Hepatocyte (in vitro differentiated cells): ENCODE results near the gene LRFN4. TPM values are rescaled to one million over a fixed set of nuclear protein-coding genes. Genes with fewer than 3 reads are reported as not detected.

ENCODE experiments used
- DNase-seq: peaks from one replicate; pipeline ENCODE4 v3.0.0-alpha.2; 2016; ENCODE audit warnings: low spot score
- H2AFZ ChIP-seq: fragments of 200-600 bp; sonication (generic); 2 replicates; pipeline ENCODE4 v1.6.0; 2016; ENCODE audit warnings: antibody characterized with exemption, mild to moderate bottlenecking
- H3K27ac ChIP-seq: fragments of 200-600 bp; sonication (generic); 2 replicates; pipeline ENCODE4 v1.5.1; 2016; ENCODE audit warnings: mild to moderate bottlenecking
- H3K27me3 ChIP-seq: fragments of 200-600 bp; sonication (generic); 2 replicates; pipeline ENCODE4 v1.6.1; 2016
- H3K36me3 ChIP-seq: fragments of 200-600 bp; sonication (generic); replicated peaks from 2 replicates; pipeline ENCODE4 v1.5.1; 2016; ENCODE audit warnings: low read depth; ENCODE audit not compliant: insufficient read depth
- H3K4me1 ChIP-seq: fragments of 200-600 bp; sonication (generic); 2 replicates; pipeline ENCODE4 v1.5.1; 2016; ENCODE audit warnings: mild to moderate bottlenecking, moderate library complexity; ENCODE audit not compliant: insufficient read depth
- H3K4me2 ChIP-seq: fragments of 200-600 bp; sonication (generic); 2 replicates; pipeline ENCODE4 v1.6.0; 2016
- H3K4me3 ChIP-seq: fragments of 200-600 bp; sonication (generic); 2 replicates; pipeline ENCODE4 v1.5.1; 2016; ENCODE audit warnings: mild to moderate bottlenecking
- H3K79me2 ChIP-seq: fragments of 200-600 bp; sonication (generic); 2 replicates; pipeline ENCODE4 v1.6.0; 2017; ENCODE audit warnings: mild to moderate bottlenecking
- H3K9me2 ChIP-seq: fragments of 200-600 bp; sonication (generic); replicated peaks from 2 replicates; pipeline ENCODE4 v1.6.0; 2017; ENCODE audit warnings: mild to moderate bottlenecking; ENCODE audit not compliant: insufficient read depth
- H3K9me3 ChIP-seq: fragments of 200-600 bp; sonication (generic); 2 replicates; pipeline ENCODE4 v1.5.1; 2016; ENCODE audit warnings: low read depth, mild to moderate bottlenecking
- H4K20me1 ChIP-seq: fragments of 200-600 bp; sonication (generic); 2 replicates; pipeline ENCODE4 v1.6.0; 2016; ENCODE audit warnings: mild to moderate bottlenecking; ENCODE audit not compliant: insufficient read depth, poor library complexity, severe bottlenecking
- CTCF ChIP-seq: fragments of 200-600 bp; sonication (generic); IDR thresholded peaks from 2 replicates; pipeline ENCODE4 v1.5.1; 2016; ENCODE audit warnings: antibody characterized with exemption, mild to moderate bottlenecking; ENCODE audit not compliant: poor library complexity
- EZH2 ChIP-seq: fragments of 200-600 bp; sonication (generic); IDR thresholded peaks from 2 replicates; pipeline ENCODE4 v1.6.1; 2016; ENCODE audit warnings: antibody characterized with exemption, mild to moderate bottlenecking, borderline replicate concordance
- EZH2phosphoT487 ChIP-seq: fragments of 200-600 bp; sonication (generic); IDR thresholded peaks from one replicate; pipeline ENCODE4 v1.6.1; 2018; ENCODE audit warnings: antibody characterized with exemption, mild to moderate bottlenecking, low read depth, moderate library complexity; ENCODE audit not compliant: unreplicated experiment, severe bottlenecking
- WGBS: methylation state at CpG from one replicate; pipeline ENCODE4 v1.1.6; 2016; ENCODE audit warnings: low lambda C conversion rate; ENCODE audit errors: missing lambda C conversion rate; 5-methylcytosine and 5-hydroxymethylcytosine counted together
- polyA plus RNA-seq: library from polyadenylated mRNA; unstranded; fragments of >200 nt; fragmentation: Nextera tagmentation; extraction: Ambion mirVana; gene quantifications from 2 replicates; pipeline ENCODE4 v1.2.1, GENCODE V29; 2016
- total RNA-seq: library from RNA; depleted of rRNA; stranded (reverse); fragments of >200 nt; gene quantifications from 2 replicates; pipeline ENCODE4 v1.2.3, GENCODE V29; 2014

Gene LRFN4
- total and polyA plus RNA-seq, 2 experiments from 2014 or later = 15.8 to 30.2 TPM

- no peak overlapping the region for H2AFZ ChIP-seq
- peaks cover 8% of the 10 kb centered on the region for H3K79me2 ChIP-seq
- H4K20me1 ChIP-seq = no peaks in the 10 kb centered on the region
- H3K36me3 ChIP-seq = no peaks in the 10 kb centered on the region
- no peaks in the 10 kb centered on the region for H3K9me2 ChIP-seq
- TF ChIP-seq EZH2 (no peak), CTCF (no peak), EZH2phosphoT487 (no peak)
- H3K4me1 ChIP-seq = peaks cover 7% of the 10 kb centered on the region
- no peaks in the 10 kb centered on the region for H3K9me3 ChIP-seq
- no peaks in the 10 kb centered on the region for H3K27me3 ChIP-seq
- H3K27ac ChIP-seq = no peak overlapping the region
- no peak overlapping the region for H3K4me2 ChIP-seq
- H3K4me3 ChIP-seq = no peak overlapping the region
- WGBS = 90% methylated on average over 10 of the region's 10 CpGs
- DNase-seq = no peak
Measured at GRCh38 chr11:66888282-66888681, 31.4 kb downstream of the LRFN4 start.

DNA sequence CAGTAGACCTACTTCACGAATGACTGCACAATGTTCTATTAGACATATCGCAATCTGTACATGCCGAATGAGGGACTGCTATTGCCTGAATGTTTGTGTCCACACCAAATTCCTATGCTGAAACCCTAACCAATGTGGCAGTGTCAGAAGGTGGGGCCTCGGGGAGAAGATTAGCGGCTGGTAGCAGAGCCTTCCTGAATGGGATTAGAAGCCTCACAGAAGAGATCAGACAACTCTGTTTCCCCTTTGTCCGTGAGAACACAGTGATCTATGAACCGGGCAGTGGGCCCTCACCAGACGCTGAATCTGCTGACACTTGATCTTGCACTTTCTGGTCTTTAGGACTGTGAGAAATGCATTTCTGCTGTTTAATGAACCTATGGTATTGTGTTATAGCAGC is 33.1 kb downstream of the LRFN4 start:
- H3K4me3 ChIP-seq = no peak overlapping the region
- no peaks in the 10 kb centered on the region for H3K9me2 ChIP-seq
- DNase-seq = no peak
- H3K4me2 ChIP-seq = no peak overlapping the region
- H3K9me3 ChIP-seq = no peaks in the 10 kb centered on the region
- no peak overlapping the region for H3K27ac ChIP-seq
- no peaks in the 10 kb centered on the region for H4K20me1 ChIP-seq
- H3K27me3 ChIP-seq = no peaks in the 10 kb centered on the region
- peaks cover 8% of the 10 kb centered on the region for H3K79me2 ChIP-seq
- WGBS = 57% methylated on average over 8 of the region's 8 CpGs
- TF ChIP-seq CTCF (no peak), EZH2phosphoT487 (no peak), EZH2 (no peak)
- no peak overlapping the region for H2AFZ ChIP-seq
- no peaks in the 10 kb centered on the region for H3K36me3 ChIP-seq
- H3K4me1 ChIP-seq = peaks cover 7% of the 10 kb centered on the region

GRCh38 chr11:66891851-66892660 is 35.2 kb downstream of the LRFN4 start:
- no peaks in the 10 kb centered on the region for H3K36me3 ChIP-seq
- DNase-seq = peak; percentile 82
- H3K27ac ChIP-seq = peak overlapping the region; percentile 58
- no peaks in the 10 kb centered on the region for H3K9me3 ChIP-seq
- H3K4me1 ChIP-seq = peaks cover 3% of the 10 kb centered on the region
- no peaks in the 10 kb centered on the region for H3K9me2 ChIP-seq
- peaks cover 8% of the 10 kb centered on the region for H3K79me2 ChIP-seq
- TF ChIP-seq CTCF = no peak
- TF ChIP-seq EZH2phosphoT487 = no peak
- TF ChIP-seq EZH2 = no peak
- no peak overlapping the region for H3K4me3 ChIP-seq
- H3K4me2 ChIP-seq = no peak overlapping the region
- WGBS = 76% methylated on average over 14 of the region's 14 CpGs
- no peaks in the 10 kb centered on the region for H3K27me3 ChIP-seq
- no peaks in the 10 kb centered on the region for H4K20me1 ChIP-seq
- H2AFZ ChIP-seq = no peak overlapping the region
